ENCODE results near the gene PDE7B.

GRCh38 chr6:135983718-135984343 is 132.3 kb downstream of the PDE7B start:
- no peak for TF ChIP-seq CTCF (IDR thresholded peaks at IDR 0.05)
- TF ChIP-seq, protein P1, sequence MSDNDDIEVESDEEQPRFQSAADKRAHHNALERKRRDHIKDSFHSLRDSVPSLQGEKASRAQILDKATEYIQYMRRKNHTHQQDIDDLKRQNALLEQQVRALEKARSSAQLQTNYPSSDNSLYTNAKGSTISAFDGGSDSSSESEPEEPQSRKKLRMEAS (CRISPR knock-in tag; IDR thresholded peaks at IDR 0.05), result no peak
- no peak for TF ChIP-seq E2F1 (CRISPR knock-in tag; IDR thresholded peaks at IDR 0.05)
- TF ChIP-seq, protein P2, sequence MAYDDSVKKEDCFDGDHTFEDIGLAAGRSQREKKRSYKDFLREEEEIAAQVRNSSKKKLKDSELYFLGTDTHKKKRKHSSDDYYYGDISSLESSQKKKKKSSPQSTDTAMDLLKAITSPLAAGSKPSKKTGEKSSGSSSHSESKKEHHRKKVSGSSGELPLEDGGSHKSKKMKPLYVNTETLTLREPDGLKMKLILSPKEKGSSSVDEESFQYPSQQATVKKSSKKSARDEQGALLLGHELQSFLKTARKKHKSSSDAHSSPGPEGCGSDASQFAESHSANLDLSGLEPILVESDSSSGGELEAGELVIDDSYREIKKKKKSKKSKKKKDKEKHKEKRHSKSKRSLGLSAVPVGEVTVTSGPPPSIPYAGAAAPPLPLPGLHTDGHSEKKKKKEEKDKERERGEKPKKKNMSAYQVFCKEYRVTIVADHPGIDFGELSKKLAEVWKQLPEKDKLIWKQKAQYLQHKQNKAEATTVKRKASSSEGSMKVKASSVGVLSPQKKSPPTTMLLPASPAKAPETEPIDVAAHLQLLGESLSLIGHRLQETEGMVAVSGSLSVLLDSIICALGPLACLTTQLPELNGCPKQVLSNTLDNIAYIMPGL (CRISPR knock-in tag; IDR thresholded peaks at IDR 0.05), result no peak
- no peak for TF ChIP-seq SP1 (CRISPR knock-in tag; conservative IDR thresholded peaks at IDR 0.05)
- TF ChIP-seq GABPB1 (CRISPR knock-in tag; IDR thresholded peaks at IDR 0.05), result no peak
- TF ChIP-seq ZNF317 (CRISPR knock-in tag; IDR thresholded peaks at IDR 0.05; ENCODE audit: borderline replicate concordance, low read depth), result no peak
- TF ChIP-seq ZNF281 (CRISPR knock-in tag; IDR thresholded peaks at IDR 0.05), result no peak
- no peak for TF ChIP-seq NR2C2 (CRISPR knock-in tag; IDR thresholded peaks at IDR 0.05)
- no peak for TF ChIP-seq NR1H2 (CRISPR knock-in tag; IDR thresholded peaks at IDR 0.05)
- TF ChIP-seq, protein P3, sequence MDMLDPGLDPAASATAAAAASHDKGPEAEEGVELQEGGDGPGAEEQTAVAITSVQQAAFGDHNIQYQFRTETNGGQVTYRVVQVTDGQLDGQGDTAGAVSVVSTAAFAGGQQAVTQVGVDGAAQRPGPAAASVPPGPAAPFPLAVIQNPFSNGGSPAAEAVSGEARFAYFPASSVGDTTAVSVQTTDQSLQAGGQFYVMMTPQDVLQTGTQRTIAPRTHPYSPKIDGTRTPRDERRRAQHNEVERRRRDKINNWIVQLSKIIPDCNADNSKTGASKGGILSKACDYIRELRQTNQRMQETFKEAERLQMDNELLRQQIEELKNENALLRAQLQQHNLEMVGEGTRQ (CRISPR knock-in tag; IDR thresholded peaks at IDR 0.05), result no peak
- TF ChIP-seq, protein P4, sequence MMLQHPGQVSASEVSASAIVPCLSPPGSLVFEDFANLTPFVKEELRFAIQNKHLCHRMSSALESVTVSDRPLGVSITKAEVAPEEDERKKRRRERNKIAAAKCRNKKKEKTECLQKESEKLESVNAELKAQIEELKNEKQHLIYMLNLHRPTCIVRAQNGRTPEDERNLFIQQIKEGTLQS (CRISPR knock-in tag; conservative IDR thresholded peaks at IDR 0.05), result no peak
- no peak for TF ChIP-seq PREB (CRISPR knock-in tag; IDR thresholded peaks at IDR 0.05; ENCODE audit: borderline replicate concordance)

Measured in WTC11 (cell line).